Stomach (tissue), 9 donors: ENCODE results near the gene MAB21L4. TPM values are rescaled to one million over a fixed set of nuclear protein-coding genes. Genes with fewer than 3 reads are reported as not detected.

Source experiments
- DNase-seq, 2 donors: peaks; one replicate each; pipeline versions ENCODE4 v3.0.0 to v3.0.0-alpha.2; 2013 to 2019
- H3K27ac ChIP-seq, 5 donors: fragments of 200-600 bp in 4 of 5; sonication (generic) in 4 of 5; one replicate each; pipeline ENCODE4 v1.5.1; 2013 to 2019; ENCODE audit warnings: mild to moderate bottlenecking in 1 of 5, moderate library complexity in 1 of 5
- H3K27me3 ChIP-seq, 3 donors: fragments of 200-600 bp; sonication (generic); one replicate each; pipeline ENCODE4 v1.5.1; 2017 to 2019; ENCODE audit warnings: mixed run types in 1 of 3
- H3K36me3 ChIP-seq, 4 donors: fragments of 200-600 bp; sonication (generic); 1 replicate in 3 of 4; 2 replicates in 1 of 4; pipeline ENCODE4 v1.5.1; 2016 to 2019
- H3K4me1 ChIP-seq, 4 donors: fragments of 200-600 bp; sonication (generic); one replicate each; pipeline ENCODE4 v1.5.1; 2016 to 2019
- H3K4me3 ChIP-seq, 4 donors: fragments of 200-600 bp; sonication (generic) in 3 of 4; one replicate each; pipeline ENCODE4 v1.5.1; 2016 to 2019; ENCODE audit warnings: mild to moderate bottlenecking in 1 of 4
- H3K9me3 ChIP-seq, 4 donors: fragments of 200-600 bp; sonication (generic); one replicate each; pipeline ENCODE4 v1.5.1; 2016 to 2019
- CTCF ChIP-seq, 7 experiments: fragments of 450-650 bp in 4 of 7; fragments of 200-600 bp in 3 of 7; sonication (generic) in 3 of 7; IDR thresholded peaks; one replicate each; pipeline ENCODE4 v1.5.1; 2016 to 2019; ENCODE audit warnings: antibody characterized with exemption in 7 of 7, control low read depth in 2 of 7, mild to moderate bottlenecking in 1 of 7
- EP300 ChIP-seq: sonication (generic); formaldehyde crosslinking; IDR thresholded peaks from one replicate; pipeline ENCODE4 v1.6.1; 2017; ENCODE audit warnings: antibody characterized with exemption
- POLR2A ChIP-seq, 4 donors: fragments of 450-650 bp; IDR thresholded peaks; one replicate each; pipeline ENCODE4 v1.6.1; 2016; ENCODE audit warnings: antibody characterized with exemption in 4 of 4, control low read depth in 2 of 4, mild to moderate bottlenecking in 1 of 4, moderate library complexity in 1 of 4
- POLR2AphosphoS5 ChIP-seq, 3 donors: sonication (generic); formaldehyde crosslinking; IDR thresholded peaks; one replicate each; pipeline ENCODE4 v1.6.1; 2016; ENCODE audit warnings: antibody characterized with exemption in 3 of 3
- WGBS, 5 donors: extraction: QIAGEN DNeasy Blood & Tissue Kit in 3 of 5; methylation state at CpG; one replicate each; pipeline versions ENCODE4 v1.1.5 to v1.1.7; 2013 to 2018; 5-methylcytosine and 5-hydroxymethylcytosine counted together
- intact Hi-C: fragments of 100-400 bp; cut with DNase I; formaldehyde crosslinking; loops from one replicate; pipeline ENCODE4 v1.15.1; 2023; ENCODE audit warnings: low total_unique reads
- polyA plus RNA-seq, 3 donors: library from polyadenylated mRNA; stranded (reverse); fragments of 200-250 nt; gene quantifications; one replicate each; pipeline ENCODE4 v1.2.3, GENCODE V29; 2013
- total RNA-seq, 5 donors: library from RNA; depleted of rRNA; stranded (reverse); fragments of >200 nt; gene quantifications; one replicate each; pipeline versions ENCODE4 v1.1.0 to v1.2.3, GENCODE V29; 2014 to 2016
- donor health status: healthy with polysubstance abuse.
- donor health status: Bipolar disorder and iron deficiency.
- donor health status: healthy.

MAB21L4 gene
- total and polyA plus RNA-seq, 8 donors, result 0.45 to 48.9 (median 5.4) TPM; not detected in 2

- no peaks in the 10 kb centered on the region for H3K27me3 ChIP-seq
- no peaks in the 10 kb centered on the region for H3K4me1 ChIP-seq
- peak overlapping the region in 1 of 5 donors; percentile 16 for H3K27ac ChIP-seq
- no peak for TF ChIP-seq CTCF (IDR thresholded peaks at IDR 0.05)
- WGBS, 5 donors, result 65 to 89% (median 78%) methylated on average over 5 of the region's 5 CpGs
- H3K4me3 ChIP-seq, result no peak overlapping the region
- H3K9me3 ChIP-seq, result no peaks in the 10 kb centered on the region
- intact Hi-C loops, result no loop called here
- no peaks in the 10 kb centered on the region for H3K36me3 ChIP-seq
- no peak for DNase-seq
Measured at GRCh38 chr2:240886023-240886565, 9.9 kb downstream of the MAB21L4 start.

- no peaks in the 10 kb centered on the region for H3K9me3 ChIP-seq
- whole genome bisulfite sequencing, 5 donors, result 64 to 77% (median 73%) methylated on average over 1 of the region's 1 CpG
Measured at GRCh38 chr2:240885566-240885965, 10.4 kb downstream of the MAB21L4 start.

GRCh38 chr2:240884745-240885144 is 11.2 kb downstream of the MAB21L4 start:
- 69 to 89% (median 78%) methylated on average over 3 of the region's 3 CpGs for WGBS, 5 donors
- TF ChIP-seq POLR2A (IDR thresholded peaks at IDR 0.05) (no peak), POLR2AphosphoS5 (IDR thresholded peaks at IDR 0.05) (no peak), EP300 (no peak), CTCF (IDR thresholded peaks at IDR 0.05) (no peak)
- H3K36me3 ChIP-seq, result no peaks in the 10 kb centered on the region
- H3K4me1 ChIP-seq, result no peaks in the 10 kb centered on the region
- intact Hi-C loops, result no loop called here
- H3K27me3 ChIP-seq, result no peaks in the 10 kb centered on the region
- H3K9me3 ChIP-seq, result no peaks in the 10 kb centered on the region
- no peak overlapping the region for H3K4me3 ChIP-seq
- H3K27ac ChIP-seq, result no peak overlapping the region
- no peak for DNase-seq

More at GRCh38 chr2:240885566-240885965, 10.4 kb downstream of the MAB21L4 start:
- Histone ChIP-seq H3K4me1 (no peaks in the 10 kb centered on the region), H3K27me3 (no peaks in the 10 kb centered on the region), H3K36me3 (no peaks in the 10 kb centered on the region), H3K27ac (no peak overlapping the region), H3K4me3 (no peak overlapping the region)
- intact Hi-C loops, result no loop called here
- DNase-seq, result no peak
- TF ChIP-seq CTCF (IDR thresholded peaks at IDR 0.05) (no peak), POLR2AphosphoS5 (IDR thresholded peaks at IDR 0.05) (no peak), POLR2A (IDR thresholded peaks at IDR 0.05) (no peak), EP300 (no peak)

GRCh38 chr2:240884221-240884620 is 11.7 kb downstream of the MAB21L4 start:
- Histone ChIP-seq H3K27me3 (no peaks in the 10 kb centered on the region), H3K9me3 (no peaks in the 10 kb centered on the region), H3K36me3 (no peaks in the 10 kb centered on the region), H3K4me1 (no peaks in the 10 kb centered on the region), H3K27ac (no peak overlapping the region), H3K4me3 (no peak overlapping the region)
- intact Hi-C loops, result no loop called here
- no peak for DNase-seq
- 86 to 97% (median 90%) methylated on average over 2 of the region's 2 CpGs for WGBS, 5 donors
- TF ChIP-seq EP300, result no peak
- no peak for TF ChIP-seq POLR2A (IDR thresholded peaks at IDR 0.05)
- TF ChIP-seq CTCF (IDR thresholded peaks at IDR 0.05), result no peak
